Measurements from ENCODE around the gene KRTAP29-1. TPM values are rescaled to one million over a fixed set of nuclear protein-coding genes. Genes with fewer than 3 reads are reported as not detected.

The KRTAP29-1 gene
- total and polyA plus RNA-seq, 8 donors: not detected

GRCh38 chr17:41345992-41346391 lies 43.3 kb upstream of the KRTAP29-1 start:
- WGBS, 2 donors: 74 to 91% methylated on average over 3 of the region's 3 CpGs
- Histone ChIP-seq H3K36me3 (no peaks in the 10 kb centered on the region), H3K4me1 (no peaks in the 10 kb centered on the region), H3K27me3 (no peaks in the 10 kb centered on the region), H3K27ac (no peak overlapping the region), H3K4me3 (no peak overlapping the region), H3K9me3 (no peaks in the 10 kb centered on the region)
- ATAC-seq: no peak
- TF ChIP-seq CTCF (IDR thresholded peaks at IDR 0.05): no peak
- FAIRE-seq: no peak
- intact Hi-C loops (cut with DNase I): no loop called here
- DNase-seq: no peak

- no peak for FAIRE-seq
Measured at GRCh38 chr17:41343029-41343428, 40.4 kb upstream of the KRTAP29-1 start.

GRCh38 chr17:41340934-41341861 lies 38.5 kb upstream of the KRTAP29-1 start:
- no peaks in the 10 kb centered on the region for H3K9me3 ChIP-seq
- no peak overlapping the region for H3K4me3 ChIP-seq
- no peak overlapping the region for H3K27ac ChIP-seq
- FAIRE-seq (no peak), ATAC-seq (no peak), DNase-seq (no peak)
- H3K4me1 ChIP-seq: no peaks in the 10 kb centered on the region
- WGBS, 2 donors: 63 to 67% methylated on average over 7 of the region's 7 CpGs
- no peaks in the 10 kb centered on the region for H3K36me3 ChIP-seq
- no peaks in the 10 kb centered on the region for H3K27me3 ChIP-seq
- intact Hi-C loops (cut with DNase I): no loop called here
- TF ChIP-seq CTCF (IDR thresholded peaks at IDR 0.05): no peak

More at GRCh38 chr17:41343029-41343428, 40.4 kb upstream of the KRTAP29-1 start:
- ATAC-seq (no peak), DNase-seq (no peak)
- H3K36me3 ChIP-seq: no peaks in the 10 kb centered on the region
- TF ChIP-seq CTCF (IDR thresholded peaks at IDR 0.05): no peak
- no peak overlapping the region for H3K4me3 ChIP-seq
- H3K9me3 ChIP-seq: no peaks in the 10 kb centered on the region
- H3K4me1 ChIP-seq: no peaks in the 10 kb centered on the region
- intact Hi-C loops (cut with DNase I): no loop called here
- WGBS, 2 donors: 61 to 64% methylated on average over 3 of the region's 3 CpGs
- H3K27ac ChIP-seq: no peak overlapping the region
- H3K27me3 ChIP-seq: no peaks in the 10 kb centered on the region

- intact Hi-C loops (cut with DNase I): no loop called here
- Histone ChIP-seq H3K4me1 (no peaks in the 10 kb centered on the region), H3K36me3 (no peaks in the 10 kb centered on the region), H3K4me3 (no peak overlapping the region), H3K27ac (peak overlapping the region in 1 of 4 donors; percentile 19), H3K27me3 (no peaks in the 10 kb centered on the region), H3K9me3 (no peaks in the 10 kb centered on the region)
- TF ChIP-seq CTCF (IDR thresholded peaks at IDR 0.05): no peak
- WGBS, 2 donors: 10 to 14% methylated on average over 3 of the region's 3 CpGs
- no peak for DNase-seq
- no peak for FAIRE-seq
- ATAC-seq: peak in 2 of 4 donors; percentile 11 to 28
Measured at GRCh38 chr17:41340494-41340893, 37.8 kb upstream of the KRTAP29-1 start.
